RWPE2 (cell line): ENCODE data around the gene NRK.

Experiments used
- ATAC-seq: fragments of 200-7000 bp; cut with Tn5 transposase; 3 replicates; pipeline ENCODE4 v1.9.1; 2021; ENCODE audit warnings: low read depth
- DNase-seq: peaks from one replicate; pipeline ENCODE4 v3.0.0-alpha.2; 2020; ENCODE audit warnings: low spot score
- H3K27ac ChIP-seq: fragments of 450-650 bp; 2 replicates; pipeline ENCODE4 v1.5.1; 2017; ENCODE audit warnings: mild to moderate bottlenecking; ENCODE audit not compliant: poor library complexity, severe bottlenecking
- H3K27me3 ChIP-seq: fragments of 250-450 bp; sonication (Bioruptor Pico); 2 replicates; pipeline ENCODE4 v1.5.1; 2021; ENCODE audit warnings: mild to moderate bottlenecking, moderate library complexity; ENCODE audit not compliant: insufficient read depth, poor library complexity, severe bottlenecking
- H3K36me3 ChIP-seq: fragments of 250-450 bp; sonication (Bioruptor Pico); 2 replicates; pipeline ENCODE4 v1.5.1; 2020; ENCODE audit warnings: low read depth, mild to moderate bottlenecking, moderate library complexity
- H3K4me1 ChIP-seq: fragments of 250-450 bp; sonication (Bioruptor Pico); 2 replicates; pipeline ENCODE4 v1.5.1; 2021; ENCODE audit warnings: mild to moderate bottlenecking, moderate library complexity; ENCODE audit not compliant: insufficient read depth, poor library complexity, severe bottlenecking
- H3K4me3 ChIP-seq: fragments of 250-450 bp; sonication (Bioruptor Pico); 2 replicates; pipeline ENCODE4 v1.5.1; 2021; ENCODE audit warnings: mild to moderate bottlenecking, moderate library complexity; ENCODE audit not compliant: severe bottlenecking
- H3K9me3 ChIP-seq: fragments of 250-450 bp; sonication (Bioruptor Pico); 2 replicates; pipeline ENCODE4 v1.5.1; 2021; ENCODE audit warnings: mild to moderate bottlenecking, moderate library complexity; ENCODE audit not compliant: severe bottlenecking
- CTCF ChIP-seq: fragments of 450-650 bp; IDR thresholded peaks from one replicate; pipeline ENCODE4 v1.5.1; 2017; ENCODE audit warnings: mild to moderate bottlenecking, moderate library complexity; ENCODE audit not compliant: poor library complexity, severe bottlenecking

NRK gene

DNA sequence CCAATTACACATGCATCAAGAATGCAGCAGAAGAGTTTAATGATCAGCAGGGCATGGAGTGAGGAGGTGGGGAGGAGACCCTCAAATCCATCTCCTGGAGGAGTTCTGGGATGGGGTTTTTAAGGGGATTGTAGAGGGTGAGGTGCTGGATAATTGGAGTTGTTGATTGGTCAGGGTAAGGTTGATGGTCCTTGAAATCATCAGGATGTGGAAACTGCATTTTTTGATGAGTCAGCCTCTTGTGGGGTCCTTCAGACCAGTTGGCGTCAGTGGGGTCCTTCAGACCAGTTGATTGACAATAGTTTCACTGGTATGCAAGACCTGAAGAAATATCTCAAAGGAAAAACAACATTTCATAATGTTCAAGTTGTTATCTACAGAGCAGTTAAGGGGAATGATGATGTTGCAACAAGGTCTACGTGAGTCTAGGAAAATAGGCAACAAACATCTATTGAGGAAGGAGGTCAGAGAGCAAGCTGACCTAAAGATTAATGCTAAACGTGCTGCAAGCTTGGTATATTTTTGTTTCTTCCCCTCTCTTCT, 88.3 kb downstream of the NRK start:
- Histone ChIP-seq H3K27ac (no peak overlapping the region), H3K27me3 (no peaks in the 10 kb centered on the region)
- ATAC-seq: no peak

DNA sequence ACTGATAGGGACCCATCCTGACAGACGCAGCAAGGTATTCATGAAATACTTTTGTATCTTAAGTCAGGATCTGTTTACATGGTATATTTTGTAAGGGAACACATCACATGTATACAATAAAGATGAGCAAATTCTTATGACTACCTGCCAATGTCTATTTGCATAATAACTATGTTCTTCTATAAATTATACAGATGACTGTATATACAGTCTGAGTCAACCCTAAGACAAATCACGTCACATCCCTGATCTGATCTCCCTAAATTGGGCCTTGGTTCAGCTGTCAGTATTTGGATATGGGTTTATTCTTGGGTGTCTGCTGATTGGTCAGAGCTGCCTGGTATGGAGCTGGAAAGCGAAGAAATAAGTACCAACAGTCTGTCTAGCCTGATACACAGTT, 122.9 kb downstream of the NRK start:
- no peak for ATAC-seq
- no peaks in the 10 kb centered on the region for H3K36me3 ChIP-seq
- no peaks in the 10 kb centered on the region for H3K9me3 ChIP-seq
- H3K27ac ChIP-seq: no peak overlapping the region
- no peak for TF ChIP-seq CTCF
- H3K27me3 ChIP-seq: no peaks in the 10 kb centered on the region
- H3K4me3 ChIP-seq: no peak overlapping the region
- no peaks in the 10 kb centered on the region for H3K4me1 ChIP-seq
- DNase-seq: no peak

More for the DNA sequence above, 88.3 kb downstream of the NRK start:
- Histone ChIP-seq H3K4me3 (no peak overlapping the region), H3K9me3 (no peaks in the 10 kb centered on the region), H3K4me1 (no peaks in the 10 kb centered on the region), H3K36me3 (no peaks in the 10 kb centered on the region)
- TF ChIP-seq CTCF: no peak
- no peak for DNase-seq

- Histone ChIP-seq H3K9me3 (no peaks in the 10 kb centered on the region), H3K4me3 (no peak overlapping the region), H3K4me1 (no peaks in the 10 kb centered on the region), H3K27ac (no peak overlapping the region), H3K36me3 (no peaks in the 10 kb centered on the region), H3K27me3 (no peaks in the 10 kb centered on the region)
- DNase-seq (no peak), ATAC-seq (no peak)
- TF ChIP-seq CTCF: no peak
These were observed 147.1 kb downstream of the NRK start for GRCh38 chrX:105969487-105969886.

DNA sequence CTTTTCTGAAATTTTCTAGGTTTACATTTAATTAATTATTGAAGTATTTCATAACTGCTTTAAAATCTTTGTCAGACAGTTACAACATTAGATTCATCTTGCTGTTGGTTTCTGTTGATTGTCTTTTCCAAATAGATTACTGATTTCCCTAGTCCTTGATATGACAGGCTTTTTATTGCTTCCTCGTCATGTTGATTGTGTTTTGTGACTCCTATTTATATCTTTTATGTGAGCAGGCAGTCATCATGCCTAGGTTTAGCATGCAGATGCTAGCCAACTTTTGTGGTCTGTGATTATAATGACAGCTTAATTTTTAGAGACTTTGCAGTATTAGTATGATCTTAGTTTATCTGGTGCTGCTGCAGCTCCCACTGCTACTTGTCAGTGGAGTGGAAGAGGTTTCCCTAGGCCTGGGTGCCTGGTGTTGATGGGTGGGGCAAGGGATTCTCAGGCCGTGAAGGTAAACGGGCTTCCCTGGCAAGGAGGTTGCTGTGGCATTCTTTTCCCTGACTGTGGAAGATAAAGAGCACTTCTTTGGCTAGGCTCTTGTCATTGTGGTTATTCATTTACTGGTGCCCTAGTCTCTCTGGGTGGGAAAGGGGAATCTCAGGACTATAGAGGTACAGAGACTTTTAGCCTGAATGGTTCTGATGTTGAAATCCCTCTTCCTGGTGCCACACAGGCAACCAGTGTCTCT, 150.5 kb downstream of the NRK start:
- H3K4me3 ChIP-seq: no peak overlapping the region
- no peak overlapping the region for H3K27ac ChIP-seq
- H3K9me3 ChIP-seq: no peaks in the 10 kb centered on the region
- TF ChIP-seq CTCF: no peak
- no peak for ATAC-seq
- no peak for DNase-seq
- no peaks in the 10 kb centered on the region for H3K4me1 ChIP-seq
- no peaks in the 10 kb centered on the region for H3K27me3 ChIP-seq
- H3K36me3 ChIP-seq: no peaks in the 10 kb centered on the region

- Histone ChIP-seq H3K36me3 (no peaks in the 10 kb centered on the region), H3K27me3 (no peaks in the 10 kb centered on the region), H3K27ac (no peak overlapping the region), H3K4me1 (no peaks in the 10 kb centered on the region), H3K4me3 (no peak overlapping the region), H3K9me3 (no peaks in the 10 kb centered on the region)
- DNase-seq: no peak
- no peak for TF ChIP-seq CTCF
- no peak for ATAC-seq
These were observed 151.0 kb downstream of the NRK start for GRCh38 chrX:105973387-105973739.
